Measurements from ENCODE around the gene FRMD7.

DNA sequence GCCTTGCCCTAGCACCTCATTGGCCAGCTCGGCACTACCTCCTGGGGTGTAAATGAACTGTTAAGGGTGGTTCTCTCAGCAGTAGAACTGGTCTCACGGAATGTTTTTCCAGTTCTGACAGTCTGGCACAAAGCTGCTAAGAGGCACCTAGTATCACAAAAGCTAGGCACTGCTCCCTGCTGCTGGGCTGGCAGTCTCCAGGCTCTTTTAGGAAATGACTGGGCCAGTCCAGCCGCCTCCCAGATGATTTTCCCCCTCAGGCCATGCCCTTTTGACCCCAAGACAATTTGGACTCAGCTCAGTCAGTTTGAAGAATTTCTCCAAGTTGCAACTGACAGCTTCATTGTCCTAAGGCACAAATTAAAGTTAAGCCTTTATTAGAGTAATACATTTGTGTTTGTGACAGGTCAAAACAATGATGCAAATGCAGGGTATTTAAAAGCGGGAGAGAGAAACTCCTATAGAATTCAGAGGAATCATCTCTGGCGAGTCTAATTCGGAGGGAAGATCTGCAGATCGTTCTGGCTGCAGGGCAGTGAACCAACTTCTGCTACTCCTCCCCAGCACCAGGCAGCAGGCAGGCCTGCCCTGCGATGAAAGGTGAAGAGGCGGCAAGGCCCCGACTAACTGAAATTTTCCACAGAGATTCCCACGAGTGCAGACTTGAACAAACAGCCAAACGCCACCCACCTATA, 7.9 kb downstream of the FRMD7 start:
- TF ChIP-seq, protein P1, sequence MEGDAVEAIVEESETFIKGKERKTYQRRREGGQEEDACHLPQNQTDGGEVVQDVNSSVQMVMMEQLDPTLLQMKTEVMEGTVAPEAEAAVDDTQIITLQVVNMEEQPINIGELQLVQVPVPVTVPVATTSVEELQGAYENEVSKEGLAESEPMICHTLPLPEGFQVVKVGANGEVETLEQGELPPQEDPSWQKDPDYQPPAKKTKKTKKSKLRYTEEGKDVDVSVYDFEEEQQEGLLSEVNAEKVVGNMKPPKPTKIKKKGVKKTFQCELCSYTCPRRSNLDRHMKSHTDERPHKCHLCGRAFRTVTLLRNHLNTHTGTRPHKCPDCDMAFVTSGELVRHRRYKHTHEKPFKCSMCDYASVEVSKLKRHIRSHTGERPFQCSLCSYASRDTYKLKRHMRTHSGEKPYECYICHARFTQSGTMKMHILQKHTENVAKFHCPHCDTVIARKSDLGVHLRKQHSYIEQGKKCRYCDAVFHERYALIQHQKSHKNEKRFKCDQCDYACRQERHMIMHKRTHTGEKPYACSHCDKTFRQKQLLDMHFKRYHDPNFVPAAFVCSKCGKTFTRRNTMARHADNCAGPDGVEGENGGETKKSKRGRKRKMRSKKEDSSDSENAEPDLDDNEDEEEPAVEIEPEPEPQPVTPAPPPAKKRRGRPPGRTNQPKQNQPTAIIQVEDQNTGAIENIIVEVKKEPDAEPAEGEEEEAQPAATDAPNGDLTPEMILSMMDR (conservative IDR thresholded peaks at IDR 0.05; ENCODE audit: low read depth in 2 of 2): no peak
- TF ChIP-seq EZH2phosphoT487 (IDR thresholded peaks at IDR 0.05; ENCODE audit: unreplicated experiment): no peak
- TF ChIP-seq, protein P2, sequence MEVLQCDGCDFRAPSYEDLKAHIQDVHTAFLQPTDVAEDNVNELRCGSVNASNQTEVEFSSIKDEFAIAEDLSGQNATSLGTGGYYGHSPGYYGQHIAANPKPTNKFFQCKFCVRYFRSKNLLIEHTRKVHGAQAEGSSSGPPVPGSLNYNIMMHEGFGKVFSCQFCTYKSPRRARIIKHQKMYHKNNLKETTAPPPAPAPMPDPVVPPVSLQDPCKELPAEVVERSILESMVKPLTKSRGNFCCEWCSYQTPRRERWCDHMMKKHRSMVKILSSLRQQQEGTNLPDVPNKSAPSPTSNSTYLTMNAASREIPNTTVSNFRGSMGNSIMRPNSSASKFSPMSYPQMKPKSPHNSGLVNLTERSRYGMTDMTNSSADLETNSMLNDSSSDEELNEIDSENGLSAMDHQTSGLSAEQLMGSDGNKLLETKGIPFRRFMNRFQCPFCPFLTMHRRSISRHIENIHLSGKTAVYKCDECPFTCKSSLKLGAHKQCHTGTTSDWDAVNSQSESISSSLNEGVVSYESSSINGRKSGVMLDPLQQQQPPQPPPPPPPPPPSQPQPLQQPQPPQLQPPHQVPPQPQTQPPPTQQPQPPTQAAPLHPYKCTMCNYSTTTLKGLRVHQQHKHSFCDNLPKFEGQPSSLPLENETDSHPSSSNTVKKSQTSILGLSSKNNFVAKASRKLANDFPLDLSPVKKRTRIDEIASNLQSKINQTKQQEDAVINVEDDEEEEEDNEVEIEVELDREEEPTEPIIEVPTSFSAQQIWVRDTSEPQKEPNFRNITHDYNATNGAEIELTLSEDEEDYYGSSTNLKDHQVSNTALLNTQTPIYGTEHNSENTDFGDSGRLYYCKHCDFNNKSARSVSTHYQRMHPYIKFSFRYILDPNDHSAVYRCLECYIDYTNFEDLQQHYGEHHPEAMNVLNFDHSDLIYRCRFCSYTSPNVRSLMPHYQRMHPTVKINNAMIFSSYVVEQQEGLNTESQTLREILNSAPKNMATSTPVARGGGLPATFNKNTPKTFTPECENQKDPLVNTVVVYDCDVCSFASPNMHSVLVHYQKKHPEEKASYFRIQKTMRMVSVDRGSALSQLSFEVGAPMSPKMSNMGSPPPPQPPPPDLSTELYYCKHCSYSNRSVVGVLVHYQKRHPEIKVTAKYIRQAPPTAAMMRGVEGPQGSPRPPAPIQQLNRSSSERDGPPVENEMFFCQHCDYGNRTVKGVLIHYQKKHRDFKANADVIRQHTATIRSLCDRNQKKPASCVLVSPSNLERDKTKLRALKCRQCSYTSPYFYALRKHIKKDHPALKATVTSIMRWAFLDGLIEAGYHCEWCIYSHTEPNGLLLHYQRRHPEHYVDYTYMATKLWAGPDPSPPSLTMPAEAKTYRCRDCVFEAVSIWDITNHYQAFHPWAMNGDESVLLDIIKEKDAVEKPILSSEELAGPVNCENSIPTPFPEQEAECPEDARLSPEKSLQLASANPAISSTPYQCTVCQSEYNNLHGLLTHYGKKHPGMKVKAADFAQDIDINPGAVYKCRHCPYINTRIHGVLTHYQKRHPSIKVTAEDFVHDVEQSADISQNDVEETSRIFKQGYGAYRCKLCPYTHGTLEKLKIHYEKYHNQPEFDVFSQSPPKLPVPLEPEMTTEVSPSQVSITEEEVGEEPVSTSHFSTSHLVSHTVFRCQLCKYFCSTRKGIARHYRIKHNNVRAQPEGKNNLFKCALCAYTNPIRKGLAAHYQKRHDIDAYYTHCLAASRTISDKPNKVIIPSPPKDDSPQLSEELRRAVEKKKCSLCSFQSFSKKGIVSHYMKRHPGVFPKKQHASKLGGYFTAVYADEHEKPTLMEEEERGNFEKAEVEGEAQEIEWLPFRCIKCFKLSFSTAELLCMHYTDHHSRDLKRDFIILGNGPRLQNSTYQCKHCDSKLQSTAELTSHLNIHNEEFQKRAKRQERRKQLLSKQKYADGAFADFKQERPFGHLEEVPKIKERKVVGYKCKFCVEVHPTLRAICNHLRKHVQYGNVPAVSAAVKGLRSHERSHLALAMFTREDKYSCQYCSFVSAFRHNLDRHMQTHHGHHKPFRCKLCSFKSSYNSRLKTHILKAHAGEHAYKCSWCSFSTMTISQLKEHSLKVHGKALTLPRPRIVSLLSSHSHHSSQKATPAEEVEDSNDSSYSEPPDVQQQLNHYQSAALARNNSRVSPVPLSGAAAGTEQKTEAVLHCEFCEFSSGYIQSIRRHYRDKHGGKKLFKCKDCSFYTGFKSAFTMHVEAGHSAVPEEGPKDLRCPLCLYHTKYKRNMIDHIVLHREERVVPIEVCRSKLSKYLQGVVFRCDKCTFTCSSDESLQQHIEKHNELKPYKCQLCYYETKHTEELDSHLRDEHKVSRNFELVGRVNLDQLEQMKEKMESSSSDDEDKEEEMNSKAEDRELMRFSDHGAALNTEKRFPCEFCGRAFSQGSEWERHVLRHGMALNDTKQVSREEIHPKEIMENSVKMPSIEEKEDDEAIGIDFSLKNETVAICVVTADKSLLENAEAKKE (CRISPR knock-in tag; IDR thresholded peaks at IDR 0.05): no peak
- no peak for TF ChIP-seq POLR2AphosphoS5 (IDR thresholded peaks at IDR 0.05; ENCODE audit: low read depth)
- no peak for TF ChIP-seq EZH2 (IDR thresholded peaks at IDR 0.05; ENCODE audit: low read depth, unreplicated experiment)
- TF ChIP-seq, protein P3, sequence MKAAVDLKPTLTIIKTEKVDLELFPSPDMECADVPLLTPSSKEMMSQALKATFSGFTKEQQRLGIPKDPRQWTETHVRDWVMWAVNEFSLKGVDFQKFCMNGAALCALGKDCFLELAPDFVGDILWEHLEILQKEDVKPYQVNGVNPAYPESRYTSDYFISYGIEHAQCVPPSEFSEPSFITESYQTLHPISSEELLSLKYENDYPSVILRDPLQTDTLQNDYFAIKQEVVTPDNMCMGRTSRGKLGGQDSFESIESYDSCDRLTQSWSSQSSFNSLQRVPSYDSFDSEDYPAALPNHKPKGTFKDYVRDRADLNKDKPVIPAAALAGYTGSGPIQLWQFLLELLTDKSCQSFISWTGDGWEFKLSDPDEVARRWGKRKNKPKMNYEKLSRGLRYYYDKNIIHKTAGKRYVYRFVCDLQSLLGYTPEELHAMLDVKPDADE (IDR thresholded peaks at IDR 0.05): no peak
- TF ChIP-seq, protein P4, sequence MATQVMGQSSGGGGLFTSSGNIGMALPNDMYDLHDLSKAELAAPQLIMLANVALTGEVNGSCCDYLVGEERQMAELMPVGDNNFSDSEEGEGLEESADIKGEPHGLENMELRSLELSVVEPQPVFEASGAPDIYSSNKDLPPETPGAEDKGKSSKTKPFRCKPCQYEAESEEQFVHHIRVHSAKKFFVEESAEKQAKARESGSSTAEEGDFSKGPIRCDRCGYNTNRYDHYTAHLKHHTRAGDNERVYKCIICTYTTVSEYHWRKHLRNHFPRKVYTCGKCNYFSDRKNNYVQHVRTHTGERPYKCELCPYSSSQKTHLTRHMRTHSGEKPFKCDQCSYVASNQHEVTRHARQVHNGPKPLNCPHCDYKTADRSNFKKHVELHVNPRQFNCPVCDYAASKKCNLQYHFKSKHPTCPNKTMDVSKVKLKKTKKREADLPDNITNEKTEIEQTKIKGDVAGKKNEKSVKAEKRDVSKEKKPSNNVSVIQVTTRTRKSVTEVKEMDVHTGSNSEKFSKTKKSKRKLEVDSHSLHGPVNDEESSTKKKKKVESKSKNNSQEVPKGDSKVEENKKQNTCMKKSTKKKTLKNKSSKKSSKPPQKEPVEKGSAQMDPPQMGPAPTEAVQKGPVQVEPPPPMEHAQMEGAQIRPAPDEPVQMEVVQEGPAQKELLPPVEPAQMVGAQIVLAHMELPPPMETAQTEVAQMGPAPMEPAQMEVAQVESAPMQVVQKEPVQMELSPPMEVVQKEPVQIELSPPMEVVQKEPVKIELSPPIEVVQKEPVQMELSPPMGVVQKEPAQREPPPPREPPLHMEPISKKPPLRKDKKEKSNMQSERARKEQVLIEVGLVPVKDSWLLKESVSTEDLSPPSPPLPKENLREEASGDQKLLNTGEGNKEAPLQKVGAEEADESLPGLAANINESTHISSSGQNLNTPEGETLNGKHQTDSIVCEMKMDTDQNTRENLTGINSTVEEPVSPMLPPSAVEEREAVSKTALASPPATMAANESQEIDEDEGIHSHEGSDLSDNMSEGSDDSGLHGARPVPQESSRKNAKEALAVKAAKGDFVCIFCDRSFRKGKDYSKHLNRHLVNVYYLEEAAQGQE (IDR thresholded peaks at IDR 0.05; ENCODE audit: unreplicated experiment): no peak

Measured in GM23338 (cell line).